Left renal cortex interstitium (tissue), 4 donors: Measurements from ENCODE around the gene FOXO3. TPM values are rescaled to one million over a fixed set of nuclear protein-coding genes. Genes with fewer than 3 reads are reported as not detected.

Experiments used
- DNase-seq, 4 donors: peaks; one replicate each; pipeline ENCODE4 v3.0.0-alpha.2; 2013; ENCODE audit warnings: low read depth in 4 of 4, low spot score in 2 of 4, missing footprints in 1 of 4
- polyA plus RNA-seq, 4 donors: library from polyadenylated mRNA; unstranded; fragments of 120-200 nt; gene quantifications; one replicate each; pipeline ENCODE4 v1.2.1, GENCODE V29; 2013; ENCODE audit not compliant: insufficient read length in 4 of 4

The FOXO3 gene
- polyA plus RNA-seq, 4 donors = 47.2 to 50.0 (median 49.9) TPM

- no peak for DNase-seq
These were observed 31.9 kb downstream of the FOXO3 start for GRCh38 chr6:108592371-108593337.

GRCh38 chr6:108594151-108594550 lies 33.4 kb downstream of the FOXO3 start:
- no peak for DNase-seq

DNA sequence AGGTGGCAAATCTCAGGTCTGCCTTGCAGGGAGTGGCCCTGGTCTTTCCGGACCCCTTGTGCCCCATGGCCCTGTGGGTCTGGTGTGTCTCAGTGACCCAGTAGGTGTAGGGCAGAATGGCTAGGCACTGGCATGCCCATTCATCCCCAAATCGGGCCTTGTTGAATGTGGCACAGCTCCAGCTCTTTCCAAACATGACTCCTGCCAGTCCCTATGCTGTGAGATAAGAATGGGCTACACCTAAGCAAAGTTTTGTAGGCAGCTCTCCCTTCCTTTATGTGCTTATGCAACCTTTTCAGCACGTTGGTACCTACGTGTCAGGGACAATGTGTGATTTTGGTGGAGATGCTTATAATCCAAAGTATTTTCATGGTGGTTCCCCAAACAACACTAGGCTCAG lies 33.9 kb downstream of the FOXO3 start:
- no peak for DNase-seq

GRCh38 chr6:108596956-108597355 lies 36.2 kb downstream of the FOXO3 start:
- no peak for DNase-seq

DNA sequence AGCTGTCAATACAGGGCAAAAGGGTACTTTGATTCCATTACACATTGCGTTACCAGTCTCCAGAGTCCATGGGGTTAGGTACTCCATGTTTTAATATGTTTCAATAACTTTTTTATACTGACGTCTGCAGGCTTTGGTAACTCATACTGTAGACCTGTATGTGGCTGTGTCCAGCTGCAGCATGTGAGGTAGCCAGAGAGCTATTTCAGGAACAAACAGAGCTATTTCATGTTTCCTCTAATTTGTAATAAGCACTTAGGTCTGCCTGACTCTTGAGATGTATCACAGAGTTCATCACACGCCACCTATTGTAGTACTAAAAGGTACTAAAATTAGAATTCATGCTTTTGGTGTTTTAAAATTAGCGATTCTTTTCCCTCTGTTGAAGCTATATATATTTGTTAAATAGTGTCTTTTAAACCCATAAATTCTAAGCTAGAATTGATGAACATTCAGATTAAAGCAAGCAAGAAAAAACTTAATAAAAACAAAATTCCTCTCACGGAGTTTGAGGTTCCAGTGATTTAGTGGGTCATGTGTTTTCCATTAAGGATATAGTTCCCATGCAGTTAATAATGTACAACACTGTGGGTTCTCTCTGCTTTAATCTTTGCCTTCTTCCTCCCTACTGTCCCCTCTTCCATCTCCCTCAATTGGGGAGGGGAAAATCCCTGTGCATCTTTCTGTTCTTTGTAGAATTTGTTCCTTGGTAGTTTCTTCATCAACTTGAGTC lies 37.0 kb downstream of the FOXO3 start:
- no peak for DNase-seq

DNA sequence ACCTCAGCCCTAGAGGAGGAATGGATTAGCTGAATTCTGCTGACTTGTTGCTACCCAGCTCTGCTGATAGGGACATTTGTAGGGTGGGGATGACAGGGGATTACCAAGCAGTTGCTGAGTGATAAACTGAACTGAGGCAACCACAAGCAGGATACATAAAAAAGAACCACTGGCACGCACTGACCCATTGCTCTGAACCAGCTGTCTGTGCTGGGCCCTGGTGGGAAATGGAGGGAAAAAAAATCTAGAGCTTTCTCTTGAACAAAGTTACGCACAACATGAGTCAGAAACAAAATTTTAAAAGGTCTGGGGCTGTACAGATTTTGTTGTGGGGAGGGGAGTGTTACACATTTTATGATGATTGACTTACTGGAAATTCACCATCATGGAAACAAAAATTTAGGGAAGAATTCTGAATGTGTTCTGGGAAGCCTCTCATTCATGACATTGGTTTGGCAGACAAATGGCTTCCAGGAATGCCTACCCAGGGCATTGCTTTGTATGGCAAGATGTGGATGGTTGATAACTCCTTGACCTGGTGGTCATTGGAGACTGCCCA lies 37.7 kb downstream of the FOXO3 start:
- DNase-seq = no peak

GRCh38 chr6:108604156-108604555 lies 43.4 kb downstream of the FOXO3 start:
- no peak for DNase-seq

GRCh38 chr6:108606250-108606690 lies 45.6 kb downstream of the FOXO3 start:
- no peak for DNase-seq

DNA sequence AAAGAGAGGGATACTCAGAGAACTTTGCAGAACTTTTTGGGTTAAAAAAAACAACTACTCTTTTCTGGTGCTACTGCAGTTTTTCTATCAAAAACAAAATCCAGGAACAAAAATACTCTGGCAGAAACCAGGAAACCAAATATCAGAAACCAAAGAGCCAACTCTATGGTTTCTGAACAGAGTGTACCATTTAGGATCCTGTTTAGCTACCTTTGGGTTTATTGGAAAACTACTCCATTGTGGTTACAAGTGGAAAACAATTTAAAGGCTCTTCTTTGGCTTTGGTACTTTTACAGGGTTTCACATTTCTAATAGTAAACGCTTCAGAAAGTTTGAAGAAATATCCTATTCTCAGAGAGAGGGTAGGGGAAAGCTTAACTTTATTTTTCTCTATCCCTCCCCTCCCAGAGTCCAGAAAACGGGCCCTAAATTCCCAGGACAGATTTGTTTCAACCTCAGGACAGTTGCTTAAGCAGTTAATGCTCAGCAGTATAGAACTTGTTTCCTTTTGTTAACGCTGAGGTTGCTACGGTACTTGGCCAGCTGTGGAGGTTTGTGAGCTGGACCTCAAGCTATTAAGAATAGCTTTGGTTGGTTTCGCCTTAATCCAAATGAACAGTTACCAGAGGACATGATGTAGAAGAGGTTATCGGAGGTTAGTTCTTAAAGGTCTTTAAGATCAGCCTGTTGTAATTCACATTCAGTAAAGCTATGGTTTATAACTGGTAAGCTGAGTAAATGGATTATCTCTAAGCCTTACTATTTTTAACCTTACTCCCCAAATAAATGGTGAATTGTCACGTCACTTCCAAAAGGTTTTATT lies 47.9 kb downstream of the FOXO3 start:
- DNase-seq = no peak

GRCh38 chr6:108609276-108609769 lies 48.6 kb downstream of the FOXO3 start:
- DNase-seq = no peak

DNA sequence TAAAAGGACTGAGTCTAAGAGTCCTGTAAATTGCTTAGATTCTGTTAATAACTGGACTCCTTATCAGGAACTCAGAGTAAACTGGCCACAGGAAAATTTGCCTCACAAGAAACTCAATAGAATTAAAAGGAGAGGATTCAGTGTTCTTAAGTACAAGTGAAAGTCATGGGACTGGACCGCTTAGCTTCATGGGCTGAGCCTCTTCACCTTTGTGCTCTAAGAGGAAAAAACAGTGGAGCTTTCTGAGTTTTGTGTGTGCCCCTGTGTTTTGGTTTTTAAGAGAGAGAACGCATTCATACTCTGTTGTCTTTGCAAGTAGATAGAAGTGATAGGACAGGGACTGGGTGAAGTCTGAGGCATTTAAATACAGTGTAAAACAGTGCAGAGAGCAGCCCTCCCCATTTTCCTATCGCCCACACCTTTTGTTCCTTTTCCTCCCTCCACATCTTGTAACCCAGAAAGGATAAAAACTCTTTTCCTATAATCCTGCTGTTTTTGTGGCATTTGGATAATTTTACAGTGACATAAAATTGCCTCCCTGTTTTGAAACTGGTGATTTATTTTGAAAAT lies 49.6 kb downstream of the FOXO3 start:
- DNase-seq = no peak

DNA sequence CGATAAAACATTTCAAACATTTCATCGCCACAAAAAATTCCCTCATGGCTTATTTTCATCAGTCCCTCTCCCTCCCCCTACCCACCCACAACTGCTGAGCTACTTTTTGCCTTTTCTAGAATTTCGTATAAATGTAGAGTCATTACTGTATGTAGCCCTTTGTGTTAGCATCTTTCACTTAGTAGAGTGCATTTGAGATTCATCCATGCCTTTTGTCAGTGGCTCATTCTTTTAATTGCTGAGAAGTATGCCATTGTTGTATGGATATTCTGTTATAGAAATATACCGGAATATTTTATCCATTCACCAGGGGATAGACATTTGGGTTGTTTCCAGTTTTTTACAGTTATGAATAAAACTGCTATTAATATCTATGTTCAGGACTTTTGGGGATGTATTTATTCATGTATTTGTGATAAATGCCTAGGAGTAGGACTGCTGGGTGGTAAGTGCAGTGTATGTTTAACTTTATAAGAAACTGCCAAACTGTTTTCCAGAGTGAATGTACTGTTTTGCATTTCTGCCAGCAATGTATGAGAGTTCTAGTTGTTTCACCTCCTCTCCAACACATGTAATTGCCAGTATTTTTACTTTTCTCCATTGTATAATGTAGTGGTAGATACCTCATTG lies 50.4 kb downstream of the FOXO3 start:
- no peak for DNase-seq

DNA sequence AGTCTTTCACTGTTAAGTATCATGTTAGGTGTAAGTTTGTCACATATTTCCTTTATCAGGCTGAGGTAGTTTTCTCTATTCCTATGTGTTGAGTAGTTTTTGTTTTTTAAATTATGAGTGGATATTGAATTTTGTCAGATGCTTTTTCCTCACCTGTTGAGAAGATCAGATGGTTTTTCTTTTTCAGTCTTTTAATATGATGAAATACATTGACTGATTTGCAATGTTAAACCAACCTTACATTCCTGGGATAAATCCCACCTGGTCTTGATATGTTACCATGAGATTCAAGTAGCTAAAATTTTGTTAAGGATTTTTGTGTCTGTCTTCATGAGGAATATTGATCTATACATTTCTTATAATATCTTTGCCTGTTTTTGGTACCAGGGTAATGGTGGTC lies 52.1 kb downstream of the FOXO3 start:
- no peak for DNase-seq

DNA sequence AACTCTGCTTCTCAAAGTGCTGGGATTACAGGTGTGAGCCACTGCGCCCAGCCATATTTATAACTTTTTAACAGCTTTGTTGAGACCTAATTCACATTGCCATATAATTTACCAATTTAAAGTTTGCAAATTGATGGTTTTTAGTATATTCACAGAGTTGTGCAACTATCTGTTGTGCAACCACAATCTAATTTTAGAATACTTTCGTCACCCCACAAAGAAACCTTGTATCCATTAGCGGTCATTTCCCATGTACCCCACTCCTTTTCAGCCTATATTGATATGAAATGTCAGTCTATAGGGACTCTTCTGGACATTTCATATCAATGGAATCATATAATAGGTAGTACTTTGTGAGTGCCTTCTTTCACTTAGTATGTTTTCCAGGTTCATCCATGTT lies 55.8 kb downstream of the FOXO3 start:
- no peak for DNase-seq

- no peak for DNase-seq
These were observed 56.3 kb downstream of the FOXO3 start for GRCh38 chr6:108616973-108617372.

DNA sequence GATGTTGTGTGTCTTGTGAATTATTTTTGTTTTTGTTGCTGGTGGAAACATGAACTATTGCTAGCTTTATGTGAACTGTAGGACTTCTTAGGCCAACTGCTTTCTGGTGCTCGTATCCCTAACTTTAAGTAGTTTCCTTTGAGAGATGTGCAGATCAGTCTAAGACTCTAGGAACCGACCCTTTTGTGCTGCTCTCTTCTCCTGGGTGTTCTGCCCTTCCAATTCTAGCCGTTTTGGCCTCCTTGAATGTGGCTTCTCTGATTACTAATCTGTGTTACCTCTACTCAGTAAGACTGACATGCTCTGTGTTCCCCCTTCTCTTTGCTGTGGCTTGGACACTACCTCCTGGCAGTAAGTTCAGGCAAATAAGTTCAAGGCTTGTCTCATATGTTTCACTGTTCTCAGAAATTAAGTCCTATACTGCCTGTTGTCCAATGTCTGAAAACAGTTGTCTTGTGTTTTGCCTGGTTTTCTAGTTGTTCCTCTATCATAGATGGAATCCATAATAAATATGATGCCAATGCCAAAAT lies 58.0 kb downstream of the FOXO3 start:
- DNase-seq = no peak

DNA sequence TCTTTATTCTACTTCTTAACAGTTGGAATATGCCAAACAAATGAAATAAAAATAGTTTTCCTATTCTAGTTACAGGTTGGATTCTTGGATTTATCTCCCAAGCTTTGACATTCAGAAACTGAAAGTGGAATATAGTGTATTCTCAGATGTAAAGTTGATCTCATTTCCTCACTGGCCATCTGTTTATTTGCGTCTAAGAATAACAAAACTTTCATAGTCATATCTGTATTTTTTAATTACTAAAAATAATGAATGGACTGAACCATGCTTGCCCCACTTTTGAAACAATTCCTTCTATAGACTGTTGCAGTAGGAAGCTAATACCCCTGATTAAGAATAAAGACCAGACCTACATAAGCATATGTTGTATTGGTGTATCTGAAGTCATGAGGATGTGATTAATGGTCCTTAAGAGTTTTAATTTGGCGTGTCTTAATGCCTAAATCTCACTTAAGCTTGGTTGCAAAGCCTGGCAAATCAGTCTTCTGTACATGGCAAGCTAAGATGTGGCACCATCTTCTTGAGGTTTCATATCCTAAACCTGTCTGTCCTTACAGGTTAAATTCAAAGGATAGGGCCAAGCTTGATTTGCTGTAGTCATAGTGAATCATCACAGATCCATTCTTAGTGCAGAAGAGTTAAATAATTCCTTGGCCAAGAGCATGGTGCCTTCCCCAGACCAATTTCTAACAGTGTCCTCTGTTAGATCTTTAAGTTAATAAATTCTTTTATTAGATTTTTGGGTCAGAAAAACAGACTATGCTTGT lies 58.9 kb downstream of the FOXO3 start:
- no peak for DNase-seq

DNA sequence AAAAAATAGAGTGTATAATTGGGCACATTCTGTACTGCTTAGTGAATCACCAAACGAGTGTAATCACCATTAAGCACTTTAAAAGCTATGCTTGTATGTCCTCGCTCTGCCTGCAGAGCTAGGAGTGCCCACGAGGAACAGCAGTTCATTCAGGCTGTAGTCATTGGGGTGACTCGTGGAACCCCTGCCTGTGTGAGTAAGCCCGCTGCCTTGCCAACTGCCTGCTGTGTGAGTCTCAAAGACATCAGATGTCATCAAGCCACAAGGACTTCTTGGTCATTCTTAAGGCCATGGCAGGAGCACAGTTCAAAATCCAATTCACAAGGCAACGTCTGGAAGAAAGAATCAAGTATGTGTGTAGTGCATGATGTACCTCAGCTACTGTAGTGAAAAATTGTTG lies 60.4 kb downstream of the FOXO3 start:
- no peak for DNase-seq
